SK-N-SH treated with all-trans-retinoic acid at 6 μM for 48 hours (cell line): ENCODE results near the gene ZNF236.

Experiments
- BACH2 ChIP-seq: fragments of 250-450 bp; sonication (Bioruptor Pico); IDR thresholded peaks from 2 replicates; pipeline ENCODE4 v1.9.0; 2021; ENCODE audit warnings: mild to moderate bottlenecking, borderline replicate concordance
- CREB5 ChIP-seq: fragments of 250-450 bp; sonication (Bioruptor Pico); IDR thresholded peaks from 2 replicates; pipeline ENCODE4 v1.5.1; 2020; ENCODE audit warnings: low read depth, mild to moderate bottlenecking, moderate library complexity
- PATZ1 ChIP-seq: fragments of 250-450 bp; sonication (Bioruptor Pico); IDR thresholded peaks from 2 replicates; pipeline ENCODE4 v1.8.0; 2020; ENCODE audit warnings: mild to moderate bottlenecking, moderate library complexity, borderline replicate concordance
- RARB ChIP-seq: fragments of 250-450 bp; sonication (Bioruptor Pico); IDR thresholded peaks from 2 replicates; pipeline ENCODE4 v1.8.0; 2021; ENCODE audit warnings: mild to moderate bottlenecking, moderate library complexity
- TCF4 ChIP-seq: fragments of 250-450 bp; sonication (Bioruptor Pico); IDR thresholded peaks from 2 replicates; pipeline ENCODE4 v1.8.0; 2021; ENCODE audit warnings: mild to moderate bottlenecking, moderate library complexity, borderline replicate concordance
- ZFP30 ChIP-seq: fragments of 450-650 bp; formaldehyde crosslinking; IDR thresholded peaks from 2 replicates; pipeline ENCODE4 v1.5.0; 2022; ENCODE audit warnings: mild to moderate bottlenecking, moderate library complexity
- ZNF70 ChIP-seq: fragments of 450-650 bp; formaldehyde crosslinking; IDR thresholded peaks from 2 replicates; pipeline ENCODE4 v1.5.0; 2020; ENCODE audit warnings: mild to moderate bottlenecking, moderate library complexity
- ZNF8 ChIP-seq: fragments of 450-650 bp; formaldehyde crosslinking; IDR thresholded peaks from 2 replicates; pipeline ENCODE4 v1.5.0; 2020; ENCODE audit warnings: mild to moderate bottlenecking, moderate library complexity

GRCh38 chr18:76953583-76954233, 131.4 kb downstream of the ZNF236 start:
- TF ChIP-seq ZFP30 (CRISPR knock-in tag) (no peak), BACH2 (CRISPR knock-in tag) (no peak), TCF4 (CRISPR knock-in tag) (no peak), ZNF8 (CRISPR knock-in tag) (no peak), ZNF70 (CRISPR knock-in tag) (no peak), RARB (CRISPR knock-in tag) (no peak), CREB5 (CRISPR knock-in tag) (no peak), PATZ1 (CRISPR knock-in tag) (no peak)
